GM18526 (cell line): Measurements from ENCODE around the gene IVNS1ABP.

Experiments
- POLR2A ChIP-seq: IDR thresholded peaks from 3 replicates; pipeline ENCODE4 v1.6.1; 2011; ENCODE audit not compliant: insufficient read length; ENCODE audit errors: extremely low read depth

The IVNS1ABP gene

DNA sequence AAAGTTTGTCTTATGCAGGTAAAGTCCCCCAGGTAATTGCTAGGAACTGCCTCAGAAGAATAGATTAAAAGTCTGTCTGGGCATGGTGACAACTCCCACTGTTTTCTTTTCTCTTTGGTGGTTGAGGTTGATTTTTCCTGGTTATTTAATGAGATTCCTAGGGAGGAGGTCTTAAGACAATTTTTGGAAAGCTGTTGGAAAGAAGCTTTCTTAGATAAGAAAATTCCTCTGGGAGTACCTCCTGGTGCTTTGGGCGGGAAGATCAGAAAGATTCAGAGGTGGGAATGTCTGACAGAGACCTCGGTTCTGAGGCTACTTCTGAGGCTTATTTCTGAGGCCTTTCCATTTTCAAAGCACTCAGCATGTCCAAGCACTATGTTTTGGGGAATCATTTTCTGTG, 25.0 kb upstream of the IVNS1ABP start:
- TF ChIP-seq POLR2A, result no peak

DNA sequence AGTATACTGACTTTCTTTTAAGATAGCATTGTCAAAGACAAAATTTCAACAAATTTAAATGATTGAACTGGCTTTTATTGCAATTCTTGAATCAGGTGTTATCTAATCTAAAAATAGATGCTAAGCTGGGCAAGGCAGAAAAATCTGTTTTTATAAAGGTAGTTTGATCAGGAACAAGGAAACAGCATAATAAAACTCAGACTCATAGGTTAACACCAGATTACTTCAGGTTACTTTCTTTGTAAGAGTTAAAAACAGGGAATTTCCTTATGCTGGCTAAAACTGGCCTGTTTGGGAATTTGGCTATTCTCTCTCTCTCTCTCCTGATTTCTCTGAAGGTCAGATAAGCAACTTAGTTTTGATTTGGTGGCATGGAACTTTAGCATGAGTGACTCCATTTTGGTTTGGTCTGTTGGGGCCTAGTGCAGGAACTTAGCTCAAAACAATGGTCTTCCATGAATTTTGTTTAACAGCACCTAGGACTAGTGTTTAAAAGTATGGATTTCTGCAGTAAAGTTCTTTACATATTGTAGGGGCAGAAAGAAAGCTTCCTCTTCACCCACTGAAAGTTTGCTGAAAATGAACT, 24.2 kb upstream of the IVNS1ABP start:
- TF ChIP-seq POLR2A, result no peak

DNA sequence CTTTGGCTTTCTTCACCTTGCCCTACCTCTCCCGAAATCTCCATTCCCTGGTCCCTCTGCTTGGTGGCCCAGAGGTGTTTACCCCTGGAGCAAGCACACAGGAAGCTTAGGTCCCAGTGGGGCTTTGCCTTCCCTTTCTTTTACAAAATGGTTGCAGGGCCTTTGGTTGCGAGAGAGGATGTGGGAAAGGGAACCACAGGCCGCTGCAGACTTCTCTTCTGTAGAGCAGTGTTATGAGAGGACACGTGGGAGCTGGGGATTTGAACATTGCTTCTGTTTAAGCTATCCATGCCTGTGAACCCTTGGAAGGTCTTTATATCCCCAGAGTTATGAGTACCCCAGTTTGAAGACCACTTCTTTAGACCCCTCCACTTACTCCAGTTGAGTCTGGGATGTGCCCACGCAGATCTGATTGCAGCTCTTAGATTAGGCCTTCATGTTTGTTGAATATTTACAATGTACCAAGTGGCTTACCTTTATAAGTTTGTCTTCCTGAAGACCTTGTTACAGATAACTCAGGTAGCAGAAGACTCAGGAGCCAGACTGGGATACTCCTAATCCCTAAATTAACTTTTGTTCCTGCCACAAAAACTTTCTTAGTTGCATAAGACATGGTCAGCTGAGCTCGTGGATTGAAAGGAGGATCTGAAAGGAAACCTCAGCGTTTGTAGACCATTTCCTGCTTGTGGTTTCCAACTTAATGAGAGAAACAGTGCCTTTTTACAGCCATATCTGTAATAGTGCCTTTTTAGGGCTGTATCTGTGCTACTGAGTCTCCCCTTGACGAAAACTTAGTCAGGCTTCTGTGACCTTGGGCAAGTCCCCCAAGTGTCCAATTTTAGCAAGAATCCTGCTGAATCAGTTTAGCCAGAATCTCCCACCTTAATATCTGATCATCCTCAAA, 21.9 kb upstream of the IVNS1ABP start:
- TF ChIP-seq POLR2A, result no peak

DNA sequence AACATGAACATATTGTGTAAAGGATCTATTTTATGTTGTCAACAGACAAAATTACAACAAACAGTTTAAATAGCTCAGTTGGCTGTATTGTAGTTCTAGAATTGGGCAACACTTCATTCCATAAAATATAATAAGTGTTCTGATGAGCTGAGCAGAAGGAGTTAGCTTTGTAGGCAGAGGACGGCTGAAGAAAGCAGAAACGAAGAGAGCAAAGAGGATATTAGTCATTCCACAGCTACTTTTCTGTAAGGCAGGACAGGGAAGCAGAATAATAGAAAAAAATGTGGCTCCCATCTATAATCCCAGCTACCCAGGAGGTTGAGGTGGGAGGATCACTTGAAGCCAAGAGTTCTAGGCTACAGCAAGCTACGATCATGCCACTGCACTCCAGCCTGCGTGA, 20.2 kb upstream of the IVNS1ABP start:
- no peak for TF ChIP-seq POLR2A

DNA sequence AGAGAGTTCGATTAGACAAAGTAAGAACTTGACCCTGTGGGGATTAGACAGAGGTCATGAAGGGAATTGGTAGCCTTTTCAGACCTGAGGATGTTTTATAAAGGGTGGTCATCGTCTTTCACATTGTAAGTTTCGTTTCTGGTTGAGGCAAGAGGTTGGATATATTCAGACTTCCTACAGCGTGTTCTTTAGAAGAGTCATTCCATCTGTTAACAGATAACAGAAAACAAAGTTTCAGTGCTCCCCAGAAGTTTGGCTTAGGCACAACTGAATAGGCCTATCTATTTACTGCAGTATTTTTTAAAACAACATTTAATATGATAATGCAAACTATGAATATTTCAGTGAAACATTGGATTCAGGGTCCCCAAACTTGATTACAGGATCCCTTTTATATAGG, 17.1 kb upstream of the IVNS1ABP start:
- TF ChIP-seq POLR2A, result no peak

GRCh38 chr1:185328255-185328654, 11.2 kb upstream of the IVNS1ABP start:
- no peak for TF ChIP-seq POLR2A

GRCh38 chr1:185325413-185325812, 8.4 kb upstream of the IVNS1ABP start:
- no peak for TF ChIP-seq POLR2A

DNA sequence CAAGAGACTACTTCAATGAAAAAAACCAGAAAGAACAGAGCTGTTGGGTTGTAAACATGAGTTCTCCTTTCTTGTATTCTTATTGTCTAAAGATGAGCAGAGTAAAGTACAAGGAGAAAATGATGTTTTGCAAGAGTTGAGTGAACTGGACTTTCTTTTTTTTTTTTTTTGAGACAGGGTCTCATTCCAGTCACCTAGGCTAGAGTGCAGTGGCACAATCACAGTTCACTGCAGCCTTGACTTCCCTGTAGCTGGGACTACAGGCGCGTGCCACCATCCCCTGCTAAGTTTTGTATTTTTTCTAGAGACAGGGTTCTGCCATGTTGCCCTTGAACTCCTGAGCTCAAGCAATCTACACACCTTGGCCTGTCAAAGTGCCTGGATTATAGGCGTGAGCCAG, 7.1 kb upstream of the IVNS1ABP start:
- no peak for TF ChIP-seq POLR2A

DNA sequence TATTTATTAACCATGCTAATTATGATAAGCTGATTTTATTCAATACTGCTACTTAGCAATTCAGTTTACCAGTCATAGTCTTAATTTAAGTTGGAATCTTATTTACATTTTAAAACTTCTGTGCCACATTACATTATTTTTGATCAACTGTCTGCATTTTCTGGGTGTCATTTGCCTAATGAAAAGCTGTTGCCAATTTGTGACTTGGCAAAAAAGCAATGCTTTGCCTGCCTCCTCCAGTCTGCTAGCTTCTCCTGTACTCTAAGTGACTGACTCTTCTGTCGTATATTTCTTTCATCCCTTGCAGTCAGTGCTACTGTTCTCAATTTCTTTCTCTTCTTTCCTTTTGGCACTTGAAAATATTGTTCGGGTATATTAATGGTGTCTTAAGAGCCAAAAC, 5.6 kb upstream of the IVNS1ABP start:
- TF ChIP-seq POLR2A, result no peak

DNA sequence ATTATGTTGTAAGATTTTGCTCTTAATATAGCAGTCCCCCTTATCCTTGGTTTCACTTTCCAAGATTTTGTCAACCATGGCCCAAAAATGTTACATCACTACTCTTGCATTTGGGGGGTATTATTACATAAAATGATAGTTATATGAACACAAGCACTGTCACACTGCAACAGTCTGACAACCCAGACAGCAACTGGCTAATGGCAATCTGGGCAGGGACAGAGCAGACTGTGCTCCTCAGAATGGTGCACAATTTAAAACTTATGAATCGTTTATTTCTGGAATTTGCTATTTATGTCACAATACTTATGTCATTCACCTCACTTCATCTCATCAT, 2.1 kb upstream of the IVNS1ABP start:
- no peak for TF ChIP-seq POLR2A

DNA sequence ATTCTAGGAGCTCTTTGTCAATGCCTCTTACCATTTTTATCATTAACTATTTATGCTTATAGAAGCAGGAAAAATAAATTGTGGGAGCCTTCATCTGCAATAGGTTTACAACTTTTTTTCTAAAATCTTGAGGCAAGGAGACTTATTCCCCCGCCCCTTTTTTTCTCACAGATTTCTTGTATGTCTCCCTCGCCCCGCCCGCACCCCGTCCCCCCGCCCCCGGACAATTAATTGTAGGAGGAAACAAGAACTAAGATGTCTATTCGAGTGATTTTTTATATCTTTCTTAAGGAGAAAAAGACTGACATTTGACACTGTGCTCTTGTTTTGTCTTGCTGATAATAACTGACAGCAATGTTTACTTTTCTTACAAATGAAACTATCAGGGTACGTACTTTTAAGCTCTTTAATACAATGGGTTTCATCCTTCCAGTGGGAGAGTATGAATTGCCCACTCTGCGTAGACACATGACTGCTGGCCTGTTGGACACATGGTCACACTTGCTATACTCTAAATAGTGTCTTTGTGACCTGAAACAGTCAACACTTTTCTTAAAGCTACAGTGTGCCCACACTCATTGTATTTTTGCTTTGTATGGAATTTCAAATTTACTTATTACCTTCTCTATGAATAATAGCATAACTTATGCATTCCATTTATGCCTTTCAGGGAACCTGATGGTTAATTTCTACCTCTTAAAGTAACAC, 1.5 kb upstream of the IVNS1ABP start:
- no peak for TF ChIP-seq POLR2A

DNA sequence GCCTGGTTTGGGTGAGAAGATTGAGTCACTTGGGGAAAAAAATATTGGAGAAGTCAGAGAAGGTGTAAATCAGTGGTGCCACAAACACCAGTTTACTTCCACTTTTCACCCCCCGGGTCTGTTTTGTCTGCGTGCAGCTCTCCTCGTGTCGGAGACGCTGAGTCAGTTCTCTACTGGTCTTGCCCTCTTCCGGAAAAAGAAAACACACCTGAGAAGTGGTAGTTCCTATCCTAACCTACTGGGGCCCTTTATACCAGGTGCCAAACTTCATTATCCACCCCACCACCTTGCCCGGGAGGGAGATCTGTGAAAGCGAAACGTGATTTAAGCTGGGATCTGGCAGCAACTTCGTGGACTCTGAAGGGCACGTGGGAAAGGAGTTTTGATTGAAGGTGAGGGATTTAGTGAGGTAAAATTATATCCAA, 855 bp upstream of the IVNS1ABP start:
- TF ChIP-seq POLR2A, result no peak

- peak; percentile 30 for TF ChIP-seq POLR2A
Measured at GRCh38 chr1:185316163-185317033, 645 bp downstream of the IVNS1ABP start.

DNA sequence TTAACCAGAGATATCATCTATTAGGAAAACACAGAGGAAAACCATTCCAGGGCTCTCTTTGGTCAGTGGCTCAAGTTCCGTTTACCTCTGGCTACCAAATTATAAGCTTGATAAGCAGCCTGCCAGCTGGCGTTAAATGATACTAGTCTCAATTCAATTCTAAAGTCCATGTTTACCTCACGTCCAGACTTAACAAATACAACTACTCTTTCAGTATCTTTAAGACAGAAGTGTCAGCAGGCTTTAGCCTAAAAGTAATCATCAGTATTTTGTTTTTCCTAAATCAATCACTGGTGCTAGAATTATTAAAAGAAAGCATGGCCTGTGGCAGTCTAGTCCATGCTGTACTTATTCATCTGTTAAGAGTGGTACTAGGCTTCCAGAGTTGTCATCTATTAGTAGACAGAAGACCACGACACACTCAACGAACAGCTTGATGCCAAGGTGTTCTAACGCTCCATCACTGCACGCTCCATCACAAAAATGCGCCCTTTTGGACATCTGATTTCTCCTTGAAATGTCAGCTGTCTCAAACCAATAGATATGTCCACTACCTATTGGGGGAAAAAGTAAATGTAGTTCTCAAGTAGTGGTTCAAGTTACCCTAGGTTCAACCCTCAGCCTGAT, 1.5 kb downstream of the IVNS1ABP start:
- no peak for TF ChIP-seq POLR2A

- TF ChIP-seq POLR2A, result no peak
Measured at GRCh38 chr1:185314411-185314810, 2.6 kb downstream of the IVNS1ABP start.
